H7 (cell line): ENCODE results near the gene PLVAP. TPM values are rescaled to one million over a fixed set of nuclear protein-coding genes. Genes with fewer than 3 reads are reported as not detected.
"Not testable (repeated sequence)": the region's sequence is repeated elsewhere in the genome, so short reads cannot be mapped to it uniquely, and the experiment has no call there.

Experiments used
- DNase-seq: peaks from one replicate; pipeline ENCODE4 v3.0.0; 2012
- H3K27me3 ChIP-seq: 2 replicates; pipeline ENCODE4 v1.6.0; 2011; ENCODE audit warnings: mild to moderate bottlenecking, low read length; ENCODE audit not compliant: control insufficient read depth, insufficient read depth
- H3K36me3 ChIP-seq: replicated peaks from 2 replicates; pipeline ENCODE4 v1.5.1; 2011; ENCODE audit warnings: low read length; ENCODE audit not compliant: control insufficient read depth, insufficient read depth
- H3K4me3 ChIP-seq: 2 replicates; pipeline ENCODE4 v1.5.1; 2011; ENCODE audit warnings: low read depth, mild to moderate bottlenecking, control low read depth, low read length, moderate library complexity; ENCODE audit not compliant: insufficient read depth
- total RNA-seq: library from RNA; depleted of rRNA; stranded (reverse); fragments of >200 nt; shearing (Covaris generic); gene quantifications from 2 replicates; pipeline ENCODE4 v1.2.3, GENCODE V29; 2014

Gene PLVAP
- total RNA-seq, 1 experiment from 2014 or later, result not detected

DNA sequence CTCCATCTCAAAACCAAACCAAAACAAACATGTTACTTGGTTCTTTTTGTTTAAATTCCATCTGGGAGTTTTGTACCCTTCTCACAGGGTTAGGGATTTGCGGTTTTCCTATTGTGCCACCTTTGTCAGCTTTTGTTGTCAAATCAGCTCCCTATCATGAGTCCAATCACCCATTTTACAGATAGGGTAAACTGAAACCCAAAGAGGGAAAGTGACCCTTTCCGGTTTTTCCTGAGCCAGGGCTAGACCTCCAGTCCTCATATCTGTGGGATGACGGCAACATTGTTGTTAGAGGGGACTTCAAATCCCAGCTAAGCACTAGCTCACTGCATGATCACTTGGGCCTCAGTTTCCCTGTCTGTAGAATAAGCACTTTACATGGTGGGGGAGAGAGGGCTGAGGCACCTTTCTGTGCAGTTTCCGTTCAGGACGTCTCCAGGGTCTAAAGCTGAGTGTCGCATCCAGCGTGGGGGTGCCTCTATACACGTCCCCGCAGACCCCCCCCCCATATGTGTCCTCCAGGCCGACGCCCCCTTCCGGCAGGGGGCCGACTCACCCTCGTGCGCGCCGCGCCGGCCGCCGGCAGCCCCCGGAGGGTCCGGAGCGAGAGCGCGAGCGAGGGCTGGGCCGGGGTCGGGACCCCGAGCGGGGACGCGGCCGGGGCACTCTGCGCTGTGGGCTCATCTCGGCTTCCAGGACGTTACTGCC is 13.0 kb upstream of the PLVAP start:
- no peaks in the 10 kb centered on the region for H3K36me3 ChIP-seq
- peak overlapping the region; percentile 67 for H3K4me3 ChIP-seq
- DNase-seq, result peak; percentile 86
- peaks cover 11% of the 10 kb centered on the region for H3K27me3 ChIP-seq

DNA sequence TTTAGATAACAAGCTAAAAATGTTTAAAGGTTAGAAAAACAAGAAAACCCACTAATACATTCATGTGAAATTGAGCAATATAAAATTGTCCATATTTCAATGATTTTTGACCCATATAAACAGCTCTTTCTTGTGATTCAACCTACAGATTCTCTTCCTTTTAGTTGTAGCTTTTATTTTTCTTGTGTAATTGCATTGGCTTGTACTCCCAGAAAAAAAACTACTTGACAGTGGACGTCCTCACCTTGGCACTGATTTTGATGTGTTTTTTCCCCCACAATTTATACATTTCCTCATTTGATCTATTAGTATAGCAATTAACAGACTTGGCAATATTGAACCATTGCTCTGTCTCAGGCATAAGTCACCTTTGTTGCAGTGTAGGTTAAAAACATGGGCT is 12.1 kb upstream of the PLVAP start:
- H3K36me3 ChIP-seq, result no peaks in the 10 kb centered on the region
- peaks cover 11% of the 10 kb centered on the region for H3K27me3 ChIP-seq
- no peak overlapping the region for H3K4me3 ChIP-seq
- no peak for DNase-seq

- Histone ChIP-seq H3K27me3 (peaks cover 11% of the 10 kb centered on the region), H3K36me3 (no peaks in the 10 kb centered on the region), H3K4me3 (no peak overlapping the region)
- DNase-seq, result peak; percentile 94
These were observed 8.9 kb upstream of the PLVAP start for GRCh38 chr19:17385878-17386611.

DNA sequence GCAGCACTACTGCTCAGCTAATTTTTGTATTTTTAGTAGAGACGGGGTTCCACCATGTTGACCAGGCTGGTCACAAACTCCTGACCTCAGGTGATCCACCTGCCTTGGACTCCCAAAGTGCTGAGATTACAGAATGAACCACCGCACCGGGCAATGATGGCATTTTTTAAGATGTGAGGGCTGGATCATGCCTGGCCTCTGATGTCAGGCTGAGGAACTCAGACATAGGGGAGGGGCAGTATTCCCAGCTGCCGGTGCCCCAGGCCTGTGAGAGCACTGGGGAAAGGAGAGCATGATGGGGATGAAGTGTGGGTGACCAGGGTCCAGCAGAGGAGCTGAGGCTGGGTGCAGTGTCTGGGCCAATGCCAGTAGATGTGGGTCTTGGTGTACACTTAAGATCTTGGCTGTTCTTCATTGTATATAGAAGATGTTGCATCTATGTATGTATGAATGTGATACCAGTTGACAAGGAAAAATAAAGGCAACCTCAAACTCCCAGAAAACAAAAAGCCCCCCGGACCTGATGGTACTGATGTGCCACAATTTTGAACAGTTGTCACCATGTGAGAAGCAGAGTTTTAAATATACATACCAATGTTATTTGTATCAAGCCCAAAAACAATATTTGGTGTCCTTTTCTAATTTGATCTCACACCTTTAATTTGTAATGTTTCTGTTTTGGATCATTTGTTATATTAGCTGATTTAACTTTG is 3.4 kb upstream of the PLVAP start:
- no peak for DNase-seq
- Histone ChIP-seq H3K27me3 (no peaks in the 10 kb centered on the region; the same call in 1 of the 2 replicates), H3K36me3 (no peaks in the 10 kb centered on the region), H3K4me3 (no peak overlapping the region)

- peak; percentile 83 for DNase-seq
- Histone ChIP-seq H3K4me3 (no peak overlapping the region), H3K27me3 (no peaks in the 10 kb centered on the region), H3K36me3 (no peaks in the 10 kb centered on the region)
These were observed 2.1 kb upstream of the PLVAP start for GRCh38 chr19:17379221-17379631.

DNA sequence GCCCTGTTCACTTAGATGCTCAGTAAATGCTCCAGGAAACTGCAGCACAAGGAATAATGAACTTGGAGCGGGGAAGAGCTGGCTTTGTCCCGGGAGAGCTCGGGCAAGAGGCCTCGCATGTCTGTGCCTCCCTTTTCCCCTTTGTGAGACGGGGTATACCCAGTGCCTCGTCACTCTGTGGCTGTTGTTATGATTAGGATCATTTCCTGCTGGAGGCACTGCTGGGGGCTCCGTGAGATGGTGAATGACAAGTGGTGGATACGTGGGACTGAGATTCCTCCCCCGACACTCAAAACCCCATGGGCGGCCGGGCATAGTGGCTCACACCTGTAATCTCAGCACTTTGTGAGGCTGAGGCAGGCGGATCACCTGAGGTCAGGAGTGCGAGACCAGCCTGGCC is 1.1 kb upstream of the PLVAP start:
- Histone ChIP-seq H3K4me3 (no peak overlapping the region), H3K27me3 (no peaks in the 10 kb centered on the region), H3K36me3 (no peaks in the 10 kb centered on the region)
- peak; percentile 27 for DNase-seq

GRCh38 chr19:17370026-17370587 is 7.0 kb downstream of the PLVAP start:
- Histone ChIP-seq H3K36me3 (no peaks in the 10 kb centered on the region), H3K27me3 (no peaks in the 10 kb centered on the region), H3K4me3 (no peak overlapping the region)
- DNase-seq, result no peak

DNA sequence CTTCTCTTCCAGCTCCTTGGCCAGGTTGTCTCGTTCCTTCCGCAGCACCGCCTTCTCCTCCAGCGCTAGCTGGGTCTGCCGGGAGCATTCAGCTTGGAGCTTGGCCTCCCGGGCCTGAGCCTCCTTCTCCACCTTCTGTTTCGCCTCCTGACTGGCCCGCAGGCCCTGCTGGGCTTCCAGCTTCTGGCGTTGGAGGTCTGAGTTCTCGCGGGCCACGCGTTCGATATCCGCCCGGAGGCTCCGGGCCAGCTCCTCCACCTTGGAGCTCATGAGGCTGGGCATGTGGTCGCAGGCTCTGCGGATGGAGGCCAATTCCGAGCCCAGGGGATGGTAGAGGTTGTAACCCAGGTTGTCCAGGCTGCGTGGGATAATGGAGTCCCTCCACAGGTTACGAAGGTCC is 11.8 kb downstream of the PLVAP start:
- DNase-seq, result no peak
- Histone ChIP-seq H3K36me3 (no peaks in the 10 kb centered on the region), H3K27me3 (no peaks in the 10 kb centered on the region), H3K4me3 (no peak overlapping the region)

DNA sequence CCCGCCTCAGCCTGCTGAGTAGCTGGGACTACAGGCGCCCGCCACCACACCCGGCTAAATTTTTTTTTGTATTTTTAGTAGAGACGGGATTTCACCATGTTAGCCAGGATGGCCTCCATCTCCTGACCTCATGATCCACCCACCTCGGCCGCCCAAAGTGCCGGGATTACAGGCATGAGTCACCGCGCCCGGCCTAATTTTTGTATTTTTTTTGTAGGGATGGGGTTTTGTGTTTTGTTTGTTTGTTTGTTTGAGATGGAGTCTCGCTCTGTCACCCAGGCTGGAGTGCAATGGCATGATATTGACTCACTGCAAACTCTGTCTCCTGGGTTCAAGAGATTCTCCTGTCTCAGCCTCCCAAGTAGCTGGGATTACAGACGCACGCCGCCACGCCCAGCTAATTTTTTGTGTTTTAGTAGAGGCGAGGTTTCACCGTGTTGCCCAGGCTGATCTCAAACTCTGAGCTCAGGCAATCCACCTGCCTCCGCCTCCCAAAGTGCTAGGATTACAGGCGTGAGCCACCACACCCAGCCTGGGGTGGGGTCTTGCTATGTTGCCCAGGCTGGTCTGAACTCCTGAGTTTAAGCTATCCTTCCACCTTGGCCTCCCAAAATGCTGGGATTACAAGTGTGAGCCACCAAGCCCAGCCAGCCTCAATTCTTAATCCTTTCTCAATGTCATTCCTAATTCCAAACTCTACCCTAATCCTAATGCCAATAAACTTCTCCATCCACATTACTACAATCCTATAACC is 13.1 kb downstream of the PLVAP start:
- H3K27me3 ChIP-seq, DNase-seq: not testable (repeated sequence)

DNA sequence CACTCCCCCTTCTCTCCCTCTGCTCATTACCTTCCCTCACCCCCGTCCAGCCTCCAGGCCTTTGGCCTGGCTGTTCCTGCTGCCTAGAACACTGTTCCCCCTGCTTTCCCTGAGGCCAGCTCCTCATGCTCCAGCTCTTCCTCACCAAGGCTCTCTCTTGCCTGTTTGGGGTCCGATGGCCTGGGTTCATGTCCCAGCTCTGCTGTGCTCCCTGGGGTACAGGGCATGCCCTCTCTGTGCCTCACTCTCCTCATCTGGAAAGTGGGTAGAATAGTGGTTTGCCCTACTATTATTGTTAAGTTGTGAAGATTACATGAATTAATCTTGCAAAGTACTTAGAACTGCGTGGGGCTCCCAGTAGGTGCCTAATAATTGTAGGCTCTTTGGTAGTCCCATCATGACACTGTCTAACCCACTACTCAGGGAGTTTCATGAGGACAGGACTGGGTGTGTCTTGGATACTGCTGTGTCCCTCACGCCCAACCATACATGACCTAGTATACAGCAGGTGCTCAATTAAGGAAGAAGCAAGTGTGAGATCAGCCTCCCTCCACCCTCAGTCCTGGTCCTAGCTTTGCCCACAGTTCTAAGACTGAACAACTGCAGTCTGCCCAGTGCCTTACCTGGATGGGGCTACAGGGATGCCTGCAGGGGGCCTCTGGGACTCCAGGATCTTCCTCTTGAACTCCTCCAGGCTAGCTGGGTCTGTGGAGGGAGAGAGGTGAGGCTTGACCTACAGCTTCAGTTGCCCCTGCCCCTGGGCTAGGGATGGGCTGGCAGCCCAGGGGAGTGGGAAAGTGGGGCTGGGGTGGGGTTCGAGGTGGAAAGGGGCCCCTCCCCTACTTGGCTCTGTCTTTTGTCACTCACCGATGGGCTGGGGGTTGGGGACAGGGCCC is 17.0 kb downstream of the PLVAP start:
- H3K36me3 ChIP-seq, result no peaks in the 10 kb centered on the region
- H3K4me3 ChIP-seq, result no peak overlapping the region
- no peaks in the 10 kb centered on the region for H3K27me3 ChIP-seq
- peak; percentile 62 for DNase-seq

More for the DNA sequence above, 13.1 kb downstream of the PLVAP start:
- H3K4me3 ChIP-seq, H3K36me3 ChIP-seq: not testable (repeated sequence)

DNA sequence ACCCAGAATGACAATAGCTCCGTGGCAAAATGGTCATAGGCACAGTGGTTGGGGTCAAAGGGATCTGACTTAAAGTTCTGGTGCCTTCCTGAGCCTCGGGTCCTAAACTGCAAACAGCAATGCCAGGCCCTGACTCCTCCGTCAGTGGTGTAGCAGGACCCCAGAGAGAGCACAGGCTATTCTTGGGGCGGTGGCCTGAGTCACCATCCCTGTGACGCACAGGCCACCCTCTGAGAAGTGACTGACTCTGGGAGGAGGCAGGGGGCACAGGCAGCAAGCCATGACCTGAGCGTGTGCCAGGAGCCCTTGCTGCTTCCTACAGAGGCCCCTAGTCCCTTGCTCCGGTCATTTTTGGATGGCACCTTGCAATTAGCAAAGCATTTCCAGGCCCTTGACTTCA is 18.7 kb downstream of the PLVAP start:
- peak; percentile 31 for DNase-seq
- Histone ChIP-seq H3K27me3 (no peaks in the 10 kb centered on the region), H3K4me3 (no peak overlapping the region), H3K36me3 (no peaks in the 10 kb centered on the region)

GRCh38 chr19:17357724-17358123 is 19.4 kb downstream of the PLVAP start:
- DNase-seq, result peak; percentile 30
- Histone ChIP-seq H3K4me3 (no peak overlapping the region), H3K27me3 (no peaks in the 10 kb centered on the region), H3K36me3 (no peaks in the 10 kb centered on the region)

- no peaks in the 10 kb centered on the region for H3K36me3 ChIP-seq
- no peak overlapping the region for H3K4me3 ChIP-seq
- DNase-seq, result no peak
- no peaks in the 10 kb centered on the region for H3K27me3 ChIP-seq
These were observed 20.0 kb downstream of the PLVAP start for GRCh38 chr19:17357078-17357666.
